HEK293 (cell line): ENCODE data around the gene HSD17B12.

Source experiments
- CTCF ChIA-PET: fragments of 350-600 bp; formaldehyde crosslinking; extraction: SDS; loops from one replicate; lab custom pipeline; 2021; ENCODE audit warnings: antibody characterized with exemption; lab: Yijun Ruan, JAX
- POLR2A ChIA-PET: fragments of 300-600 bp; formaldehyde crosslinking; extraction: SDS; loops from one replicate; lab custom pipeline; 2020; ENCODE audit warnings: antibody characterized with exemption, inconsistent platforms; lab: Yijun Ruan, JAX
- H3K27ac ChIP-seq: fragments of 200-500 bp; sonication (Bioruptor generic); 2 replicates; pipeline ENCODE4 v1.5.1; 2014; ENCODE audit warnings: low read depth, low read length, control low read depth, inconsistent platforms; ENCODE audit errors: extremely low read depth
- H3K36me3 ChIP-seq, 2 experiments: fragments of 200-500 bp in 1 of 2; sonication (Bioruptor generic) in 1 of 2; 1 replicate in 1 of 2; 2 replicates in 1 of 2; pipeline ENCODE4 v1.5.1; 2014 to 2017; ENCODE audit warnings: inconsistent platforms in 2 of 2, low read length in 2 of 2; ENCODE audit not compliant: control insufficient read depth in 2 of 2, insufficient read depth in 1 of 2
- H3K4me1 ChIP-seq: fragments of 200-500 bp; sonication (Bioruptor generic); 2 replicates; pipeline ENCODE4 v1.5.1; 2014; ENCODE audit warnings: mild to moderate bottlenecking, low read length, inconsistent platforms; ENCODE audit not compliant: control insufficient read depth, insufficient read depth
- H3K4me3 ChIP-seq: 2 replicates; pipeline ENCODE4 v1.5.1; 2011; ENCODE audit warnings: low read depth, mild to moderate bottlenecking, control low read depth, low read length, moderate library complexity
- H3K9me3 ChIP-seq: fragments of 200-500 bp; sonication (Bioruptor generic); 2 replicates; pipeline ENCODE4 v1.5.1; 2014; ENCODE audit warnings: low read depth, low read length, inconsistent platforms; ENCODE audit not compliant: control insufficient read depth, insufficient read depth
- AEBP2 ChIP-seq: fragments of 450-650 bp; formaldehyde crosslinking; IDR thresholded peaks from 2 replicates; pipeline ENCODE4 v1.5.1; 2016; ENCODE audit warnings: missing biosample characterization, missing genetic modification characterization, borderline replicate concordance
- HOXA7 ChIP-seq: sonication (generic); formaldehyde crosslinking; IDR thresholded peaks from 2 replicates; pipeline ENCODE4 v1.8.1; 2022; ENCODE audit warnings: missing genetic modification reagents, borderline replicate concordance
- INSM2 ChIP-seq: fragments of 450-650 bp; formaldehyde crosslinking; IDR thresholded peaks from 2 replicates; pipeline ENCODE4 v1.5.1; 2016; ENCODE audit warnings: missing biosample characterization, missing genetic modification characterization
- PBX3 ChIP-seq: sonication (generic); formaldehyde crosslinking; IDR thresholded peaks from 2 replicates; pipeline ENCODE4 v1.8.1; 2022; ENCODE audit warnings: mild to moderate bottlenecking, moderate library complexity, missing genetic modification reagents
- PRDM4 ChIP-seq: fragments of 450-650 bp; formaldehyde crosslinking; IDR thresholded peaks from 2 replicates; pipeline ENCODE4 v1.5.1; 2017; ENCODE audit warnings: missing biosample characterization, missing genetic modification characterization
- SCRT2 ChIP-seq: fragments of 450-650 bp; formaldehyde crosslinking; IDR thresholded peaks from 2 replicates; pipeline ENCODE4 v1.5.1; 2016; ENCODE audit warnings: missing biosample characterization, missing genetic modification characterization
- ZBTB1 ChIP-seq: fragments of 450-650 bp; formaldehyde crosslinking; IDR thresholded peaks from 2 replicates; pipeline ENCODE4 v1.5.1; 2016; ENCODE audit warnings: missing biosample characterization, missing genetic modification characterization
- ZNF138 ChIP-seq: fragments of 450-650 bp; formaldehyde crosslinking; IDR thresholded peaks from 2 replicates; pipeline ENCODE4 v1.5.1; 2016; ENCODE audit warnings: missing biosample characterization, missing genetic modification characterization, borderline replicate concordance
- ZNF146 ChIP-seq: fragments of 450-650 bp; formaldehyde crosslinking; IDR thresholded peaks from 2 replicates; pipeline ENCODE4 v1.5.1; 2016; ENCODE audit warnings: missing biosample characterization, missing genetic modification characterization
- ZNF157 ChIP-seq: fragments of 450-650 bp; formaldehyde crosslinking; IDR thresholded peaks from 2 replicates; pipeline ENCODE4 v1.5.1; 2016; ENCODE audit warnings: missing biosample characterization, missing genetic modification characterization
- ZNF23 ChIP-seq: fragments of 450-650 bp; formaldehyde crosslinking; IDR thresholded peaks from 2 replicates; pipeline ENCODE4 v1.5.1; 2016; ENCODE audit warnings: missing biosample characterization, missing genetic modification characterization, borderline replicate concordance
- ZNF274 ChIP-seq, 2 experiments: fragments of 200-500 bp in 1 of 2; fragments of 450-650 bp in 1 of 2; sonication (Bioruptor generic) in 1 of 2; formaldehyde crosslinking in 1 of 2; IDR thresholded peaks; 2 replicates each; pipeline versions ENCODE4 v1.5.1 to v1.6.1; 2014 to 2016; ENCODE audit warnings: borderline replicate concordance in 1 of 2, inconsistent platforms in 1 of 2, low read length in 1 of 2, missing biosample characterization in 1 of 2, missing genetic modification characterization in 1 of 2
- ZNF362 ChIP-seq: fragments of 450-650 bp; formaldehyde crosslinking; IDR thresholded peaks from 2 replicates; pipeline ENCODE4 v1.5.1; 2016; ENCODE audit warnings: missing biosample characterization, missing genetic modification characterization
- ZNF580 ChIP-seq: fragments of 450-650 bp; formaldehyde crosslinking; IDR thresholded peaks from 2 replicates; pipeline ENCODE4 v1.5.1; 2016; ENCODE audit warnings: missing biosample characterization, missing genetic modification characterization
- ZNF623 ChIP-seq: fragments of 450-650 bp; formaldehyde crosslinking; IDR thresholded peaks from 2 replicates; pipeline ENCODE4 v1.5.1; 2016; ENCODE audit warnings: missing biosample characterization, missing genetic modification characterization
- ZNF658 ChIP-seq: fragments of 450-650 bp; formaldehyde crosslinking; IDR thresholded peaks from 2 replicates; pipeline ENCODE4; 2016; ENCODE audit warnings: missing biosample characterization, missing genetic modification characterization
- ZNF704 ChIP-seq: fragments of 450-650 bp; formaldehyde crosslinking; IDR thresholded peaks from 2 replicates; pipeline ENCODE4 v1.5.1; 2016; ENCODE audit warnings: missing biosample characterization, missing genetic modification characterization
- ZNF747 ChIP-seq: fragments of 450-650 bp; formaldehyde crosslinking; IDR thresholded peaks from 2 replicates; pipeline ENCODE4 v1.5.1; 2016; ENCODE audit warnings: missing biosample characterization, missing genetic modification characterization
- ZNF777 ChIP-seq: fragments of 450-650 bp; formaldehyde crosslinking; IDR thresholded peaks from 2 replicates; pipeline ENCODE4 v1.5.1; 2017; ENCODE audit warnings: missing biosample characterization, missing genetic modification characterization, borderline replicate concordance
- ZSCAN5A ChIP-seq: fragments of 450-650 bp; formaldehyde crosslinking; IDR thresholded peaks from 2 replicates; pipeline ENCODE4 v1.5.1; 2016; ENCODE audit warnings: missing biosample characterization, missing genetic modification characterization

The HSD17B12 gene

GRCh38 chr11:43747130-43747802 lies 66.7 kb downstream of the HSD17B12 start:
- Histone ChIP-seq H3K9me3 (no peaks in the 10 kb centered on the region), H3K36me3 (peaks cover 0 to 11% of the 10 kb centered on the region in 2 experiments; a peak in 1 of 3 replicates), H3K27ac (no peak overlapping the region), H3K4me3 (no peak overlapping the region), H3K4me1 (no peaks in the 10 kb centered on the region)
- ChIA-PET POLR2A (no interaction called here), CTCF (no interaction called here)
- TF ChIP-seq ZNF623 (no peak), AEBP2 (no peak), HOXA7 (no peak)

- ChIA-PET CTCF (no interaction called here), POLR2A (no interaction called here)
- H3K4me1 ChIP-seq, result no peaks in the 10 kb centered on the region
- no peak overlapping the region for H3K27ac ChIP-seq
- TF ChIP-seq ZNF157 (tag by site-specific recombination), result no peak
- TF ChIP-seq ZSCAN5A (tag by site-specific recombination), result no peak
- TF ChIP-seq ZNF777 (tag by site-specific recombination), result no peak
- TF ChIP-seq SCRT2 (tag by site-specific recombination), result no peak
- TF ChIP-seq ZNF23 (tag by site-specific recombination), result no peak
- peak; percentile 96 for TF ChIP-seq ZNF146 (tag by site-specific recombination)
- TF ChIP-seq ZNF138, result no peak
- no peak for TF ChIP-seq PRDM4 (tag by site-specific recombination)
- 0 out of 2 replicates have a peak, but pooled peaks have one; percentile 19 for TF ChIP-seq ZNF580 (tag by site-specific recombination)
- no peak for TF ChIP-seq ZNF658 (tag by site-specific recombination)
- no peaks in the 10 kb centered on the region for H3K9me3 ChIP-seq
- H3K4me3 ChIP-seq, result no peak overlapping the region
- H3K36me3 ChIP-seq, result peaks cover 0 to 11% of the 10 kb centered on the region in 2 experiments; a peak in 1 of 3 replicates
Measured at GRCh38 chr11:43748095-43748494, 67.6 kb downstream of the HSD17B12 start.

- CTCF ChIA-PET, result interaction anchor here (0.7 kb wide), 1 partner anchor 74 kb away, joined by 3 read pairs; no protein-coding TSS in a partner anchor
- POLR2A ChIA-PET, result no interaction called here
- Histone ChIP-seq H3K9me3 (no peaks in the 10 kb centered on the region), H3K27ac (no peak overlapping the region), H3K4me1 (no peaks in the 10 kb centered on the region), H3K4me3 (no peak overlapping the region), H3K36me3 (peaks cover 0 to 22% of the 10 kb centered on the region in 2 experiments; a peak in 2 of 3 replicates)
- TF ChIP-seq PBX3 (CRISPR knock-in tag) (no peak), ZNF704 (no peak), INSM2 (tag by site-specific recombination) (no peak), ZBTB1 (tag by site-specific recombination) (no peak), ZNF362 (tag by site-specific recombination) (no peak), ZNF274 (IDR thresholded peaks at IDR 0.05; ENCODE audit: low read length) (no peak), ZNF274 (tag by site-specific recombination; IDR thresholded peaks at IDR 0.05; ENCODE audit: borderline replicate concordance) (no peak), ZNF747 (no peak)
Measured at GRCh38 chr11:43751726-43752125, 71.2 kb downstream of the HSD17B12 start.
